Smooth muscle cell of the brain vasculature (primary cell): ENCODE data around the gene TMEM259.

Experiments used
- DNase-seq: peaks from one replicate; pipeline ENCODE4 v3.0.0-alpha.2; 2012; ENCODE audit warnings: low read depth, low spot score

TMEM259 gene

GRCh38 chr19:1017115-1017905 is 3.6 kb downstream of the TMEM259 start:
- no peak for DNase-seq

DNA sequence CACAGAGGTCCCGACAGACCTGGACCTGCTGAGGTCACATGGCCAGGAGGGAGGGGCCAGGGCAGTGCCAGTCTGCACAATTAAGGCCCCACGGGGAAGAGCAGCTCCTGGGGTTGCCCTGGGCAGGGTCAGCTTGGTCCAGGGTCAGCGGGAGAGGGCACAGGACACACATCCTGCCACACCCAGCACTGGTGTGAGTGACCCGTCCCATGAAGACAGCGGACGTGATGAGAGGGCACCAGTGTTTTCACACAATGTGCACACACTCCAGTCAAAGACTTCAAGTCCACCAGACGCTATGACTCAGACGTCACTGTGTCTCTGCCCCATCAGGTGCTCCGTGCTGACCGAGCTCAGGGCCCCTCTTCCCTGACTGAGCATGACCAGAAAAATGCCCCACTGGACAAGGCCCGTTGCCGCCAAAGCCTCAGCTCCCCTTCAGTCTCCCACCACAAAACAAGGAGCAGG is 4.2 kb downstream of the TMEM259 start:
- DNase-seq: no peak

- DNase-seq: no peak
Observed at GRCh38 chr19:1015782-1016646, 4.9 kb downstream of the TMEM259 start.

GRCh38 chr19:1015061-1015781 is 5.7 kb downstream of the TMEM259 start:
- no peak for DNase-seq

DNA sequence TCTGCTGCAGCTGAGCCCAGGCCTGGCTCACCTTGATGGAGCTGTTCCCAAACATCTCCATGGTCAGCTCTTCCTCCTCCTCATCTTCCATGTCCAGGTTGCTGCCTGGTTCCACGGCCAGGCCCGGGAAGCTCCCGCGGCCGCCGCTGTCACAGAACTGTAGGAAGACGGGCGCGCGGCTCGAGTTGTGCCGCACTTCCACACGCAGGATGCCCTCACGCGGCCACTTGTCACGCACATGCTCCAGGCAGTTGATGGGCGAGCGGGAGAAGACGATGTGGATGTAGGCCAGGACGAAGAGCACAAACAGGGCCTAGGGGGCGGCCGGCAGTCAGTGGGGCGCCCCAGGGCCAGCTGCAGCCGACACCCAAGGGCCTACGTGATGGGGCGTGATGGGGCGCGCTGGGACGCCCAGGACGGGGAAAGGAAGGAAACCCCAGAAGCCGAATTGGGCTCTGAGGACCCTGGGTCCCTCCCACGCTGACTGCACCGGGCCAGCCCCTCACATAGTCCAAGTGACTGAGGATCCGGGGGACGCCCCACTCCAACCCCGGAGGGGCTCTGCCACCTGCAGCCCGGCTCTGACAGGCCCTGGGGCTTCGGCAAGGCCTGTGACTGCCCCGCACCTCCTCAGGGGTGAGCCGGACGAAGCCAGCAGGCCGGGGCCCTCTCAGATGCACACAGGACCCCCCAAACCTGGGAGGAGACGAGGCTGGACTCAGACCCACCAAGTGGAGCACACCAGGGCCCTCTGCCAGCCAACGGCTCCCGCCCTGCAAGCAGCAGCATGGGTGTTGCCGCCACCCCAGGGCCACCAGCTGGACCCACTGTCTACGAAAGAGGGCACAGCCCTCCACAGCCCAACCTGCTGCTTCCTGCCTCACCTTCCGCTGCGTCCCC is 6.5 kb downstream of the TMEM259 start:
- no peak for DNase-seq

GRCh38 chr19:1013218-1013617 is 7.7 kb downstream of the TMEM259 start:
- DNase-seq: no peak

DNA sequence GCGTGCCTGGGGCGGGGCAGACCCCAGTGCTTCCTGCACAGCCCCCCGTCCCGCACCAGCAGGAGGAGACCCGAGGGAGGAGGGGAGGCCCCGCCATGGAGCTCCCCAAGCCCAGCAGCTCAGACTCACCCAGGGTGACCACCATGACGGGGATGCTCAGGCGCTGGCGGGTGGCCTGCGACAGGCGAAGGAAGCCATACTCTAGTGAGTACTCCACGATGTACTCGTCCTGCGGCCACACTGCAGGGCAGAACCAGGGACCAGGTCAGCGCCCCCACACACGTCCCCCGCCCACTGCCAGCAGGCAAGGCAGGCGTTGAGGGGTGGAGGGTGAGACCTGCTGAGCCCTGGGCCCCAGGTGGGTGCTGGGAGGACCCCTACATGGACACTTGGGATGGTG is 8.6 kb downstream of the TMEM259 start:
- no peak for DNase-seq

- no peak for DNase-seq
Observed at GRCh38 chr19:1011831-1012333, 9.0 kb downstream of the TMEM259 start.

DNA sequence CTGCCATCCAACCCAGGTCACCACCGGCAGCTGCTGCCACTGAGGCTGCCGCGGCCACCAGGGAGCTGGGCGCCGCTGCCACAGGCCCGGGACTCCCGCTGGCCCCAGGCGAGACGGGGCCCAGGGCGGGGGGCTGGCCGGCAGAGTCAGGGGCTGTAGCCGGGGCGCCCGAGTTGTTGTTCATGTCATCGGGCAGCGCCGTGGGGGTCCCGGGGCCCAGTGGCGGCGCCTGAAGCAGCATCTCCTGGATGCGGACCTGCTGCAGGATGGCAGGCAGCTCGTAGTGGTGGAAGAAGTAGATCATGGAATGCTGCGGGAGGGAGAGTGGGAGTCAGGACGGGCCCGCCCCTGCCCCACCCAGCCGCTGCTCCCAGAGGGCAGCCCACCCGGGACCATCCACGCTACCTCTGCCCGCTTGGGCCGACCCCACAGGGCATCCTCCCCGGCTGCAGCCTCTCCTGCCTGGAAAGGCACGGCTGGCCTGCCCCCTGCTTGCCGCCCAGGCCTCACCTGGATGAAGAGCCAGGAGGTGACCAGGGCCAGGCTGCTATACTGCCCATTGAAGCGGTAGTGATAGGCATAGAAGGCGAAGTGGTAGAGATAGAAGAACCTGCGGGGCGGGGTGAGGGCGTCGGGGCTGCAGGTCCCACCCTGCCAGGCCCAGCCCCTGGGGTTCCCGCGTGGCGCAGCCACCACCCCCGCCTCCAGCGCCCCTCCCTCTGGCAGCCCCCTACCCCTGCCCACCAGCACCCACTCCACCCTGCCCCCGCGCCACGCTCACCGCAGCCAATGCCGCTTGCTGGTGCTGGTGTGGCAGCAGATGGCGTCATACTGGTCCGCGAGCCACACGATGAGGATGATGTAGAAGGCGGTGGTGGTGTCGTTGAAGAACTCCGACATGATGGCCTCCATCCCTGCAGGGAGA is 10.1 kb downstream of the TMEM259 start:
- DNase-seq: no peak

- no peak for DNase-seq
Observed at GRCh38 chr19:1009981-1010538, 10.9 kb downstream of the TMEM259 start.

GRCh38 chr19:1009041-1009980 is 11.6 kb downstream of the TMEM259 start:
- DNase-seq: no peak

GRCh38 chr19:1008268-1009040 is 12.5 kb downstream of the TMEM259 start:
- no peak for DNase-seq

- DNase-seq: no peak
Observed at GRCh38 chr19:1007399-1008251, 13.3 kb downstream of the TMEM259 start.

- no peak for DNase-seq
Observed at GRCh38 chr19:1006711-1007398, 14.1 kb downstream of the TMEM259 start.

DNA sequence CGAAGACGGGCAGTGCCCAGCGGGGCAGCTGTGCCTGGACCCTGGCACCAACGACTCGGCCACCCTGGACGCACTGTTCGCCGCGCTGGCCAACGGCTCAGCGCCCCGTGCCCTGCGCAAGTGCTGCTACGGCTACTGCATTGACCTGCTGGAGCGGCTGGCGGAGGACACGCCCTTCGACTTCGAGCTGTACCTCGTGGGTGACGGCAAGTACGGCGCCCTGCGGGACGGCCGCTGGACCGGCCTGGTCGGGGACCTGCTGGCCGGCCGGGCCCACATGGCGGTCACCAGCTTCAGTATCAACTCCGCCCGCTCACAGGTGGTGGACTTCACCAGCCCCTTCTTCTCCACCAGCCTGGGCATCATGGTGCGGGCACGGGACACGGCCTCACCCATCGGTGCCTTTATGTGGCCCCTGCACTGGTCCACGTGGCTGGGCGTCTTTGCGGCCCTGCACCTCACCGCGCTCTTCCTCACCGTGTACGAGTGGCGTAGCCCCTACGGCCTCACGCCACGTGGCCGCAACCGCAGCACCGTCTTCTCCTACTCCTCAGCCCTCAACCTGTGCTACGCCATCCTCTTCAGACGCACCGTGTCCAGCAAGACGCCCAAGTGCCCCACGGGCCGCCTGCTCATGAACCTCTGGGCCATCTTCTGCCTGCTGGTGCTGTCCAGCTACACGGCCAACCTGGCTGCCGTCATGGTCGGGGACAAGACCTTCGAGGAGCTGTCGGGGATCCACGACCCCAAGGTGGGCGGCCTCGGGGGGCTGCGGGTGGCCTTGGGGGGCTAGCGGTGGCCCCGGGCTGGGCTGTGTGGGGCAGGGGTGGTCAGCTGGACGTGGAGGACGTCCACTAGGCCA is 15.9 kb downstream of the TMEM259 start:
- no peak for DNase-seq
